C4-2B (cell line): ENCODE results near the gene PLA2G4D.

Experiments
- CTCF ChIP-seq: fragments of 450-650 bp; conservative IDR thresholded peaks from 2 replicates; pipeline ENCODE4 v1.5.1; 2017; ENCODE audit warnings: mild to moderate bottlenecking
- ZFX ChIP-seq: fragments of 450-650 bp; IDR thresholded peaks from 2 replicates; pipeline ENCODE4 v1.6.1; 2017

DNA sequence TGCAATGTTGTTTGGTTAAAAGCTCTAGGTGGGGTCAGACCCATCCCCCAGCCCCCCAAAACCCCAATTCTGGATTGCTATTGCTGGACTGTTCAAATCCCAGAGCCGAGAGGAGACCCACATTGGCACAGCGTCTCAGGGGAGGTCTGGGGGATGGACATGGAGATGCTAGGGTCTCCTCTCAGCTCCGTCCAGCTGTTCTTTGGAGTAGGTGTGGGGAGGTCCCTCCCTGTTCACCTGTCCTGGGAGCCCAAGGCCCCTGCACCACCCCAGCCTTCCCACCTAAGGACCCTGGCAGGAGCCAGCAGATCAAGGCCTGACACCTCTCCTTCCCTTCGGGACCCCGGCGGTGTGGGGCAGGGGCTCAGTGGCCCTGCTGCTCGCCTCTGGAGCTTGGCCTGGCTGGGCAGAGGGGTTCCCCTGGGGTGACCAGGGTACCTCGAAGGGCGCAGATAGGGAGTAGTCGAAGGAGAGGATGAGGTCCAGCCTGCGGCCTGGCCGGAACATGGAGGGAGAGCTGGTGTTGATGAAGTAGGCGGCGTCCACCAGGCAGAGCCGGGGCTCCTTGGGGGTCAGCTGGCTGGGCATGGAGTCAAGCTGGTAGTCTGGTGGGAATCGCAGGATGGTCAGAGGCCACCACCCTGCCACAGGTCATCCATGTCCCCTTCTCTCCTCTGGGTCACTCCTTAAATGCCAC is 23.9 kb downstream of the PLA2G4D start:
- no peak for TF ChIP-seq CTCF
- no peak for TF ChIP-seq ZFX
